Measurements from ENCODE around the gene ALPL. TPM values are rescaled to one million over a fixed set of nuclear protein-coding genes. Genes with fewer than 3 reads are reported as not detected.

The ALPL gene
- total and polyA plus RNA-seq, 10 of the 15 experiments (the other 5 are each of a cell fraction or from before 2014, with no cell fraction given), result 0.07 to 0.59 (median 0.31) TPM; not detected in 2

GRCh38 chr1:21604208-21604957, 95.2 kb downstream of the ALPL start (continued):
- TF ChIP-seq, protein P1, sequence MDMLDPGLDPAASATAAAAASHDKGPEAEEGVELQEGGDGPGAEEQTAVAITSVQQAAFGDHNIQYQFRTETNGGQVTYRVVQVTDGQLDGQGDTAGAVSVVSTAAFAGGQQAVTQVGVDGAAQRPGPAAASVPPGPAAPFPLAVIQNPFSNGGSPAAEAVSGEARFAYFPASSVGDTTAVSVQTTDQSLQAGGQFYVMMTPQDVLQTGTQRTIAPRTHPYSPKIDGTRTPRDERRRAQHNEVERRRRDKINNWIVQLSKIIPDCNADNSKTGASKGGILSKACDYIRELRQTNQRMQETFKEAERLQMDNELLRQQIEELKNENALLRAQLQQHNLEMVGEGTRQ (IDR thresholded peaks at IDR 0.05; ENCODE audit: borderline replicate concordance, low read depth, low read length), result peak; percentile 13; the same call in 1 of the 2 replicates
- TF ChIP-seq, protein P2, sequence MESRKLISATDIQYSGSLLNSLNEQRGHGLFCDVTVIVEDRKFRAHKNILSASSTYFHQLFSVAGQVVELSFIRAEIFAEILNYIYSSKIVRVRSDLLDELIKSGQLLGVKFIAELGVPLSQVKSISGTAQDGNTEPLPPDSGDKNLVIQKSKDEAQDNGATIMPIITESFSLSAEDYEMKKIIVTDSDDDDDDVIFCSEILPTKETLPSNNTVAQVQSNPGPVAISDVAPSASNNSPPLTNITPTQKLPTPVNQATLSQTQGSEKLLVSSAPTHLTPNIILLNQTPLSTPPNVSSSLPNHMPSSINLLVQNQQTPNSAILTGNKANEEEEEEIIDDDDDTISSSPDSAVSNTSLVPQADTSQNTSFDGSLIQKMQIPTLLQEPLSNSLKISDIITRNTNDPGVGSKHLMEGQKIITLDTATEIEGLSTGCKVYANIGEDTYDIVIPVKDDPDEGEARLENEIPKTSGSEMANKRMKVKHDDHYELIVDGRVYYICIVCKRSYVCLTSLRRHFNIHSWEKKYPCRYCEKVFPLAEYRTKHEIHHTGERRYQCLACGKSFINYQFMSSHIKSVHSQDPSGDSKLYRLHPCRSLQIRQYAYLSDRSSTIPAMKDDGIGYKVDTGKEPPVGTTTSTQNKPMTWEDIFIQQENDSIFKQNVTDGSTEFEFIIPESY (IDR thresholded peaks at IDR 0.05), result no peak
- no peak for TF ChIP-seq ZBTB11 (CRISPR knock-in tag; IDR thresholded peaks at IDR 0.05)
- TF ChIP-seq GABPA (IDR thresholded peaks at IDR 0.05; ENCODE audit: low read depth), result no peak
- no peak for TF ChIP-seq NRF1 (conservative IDR thresholded peaks at IDR 0.05; ENCODE audit: low read depth, low read length)
- TF ChIP-seq TBL1XR1 (IDR thresholded peaks at IDR 0.05; ENCODE audit: low read depth, low read length), result no peak
- TF ChIP-seq, protein P3, sequence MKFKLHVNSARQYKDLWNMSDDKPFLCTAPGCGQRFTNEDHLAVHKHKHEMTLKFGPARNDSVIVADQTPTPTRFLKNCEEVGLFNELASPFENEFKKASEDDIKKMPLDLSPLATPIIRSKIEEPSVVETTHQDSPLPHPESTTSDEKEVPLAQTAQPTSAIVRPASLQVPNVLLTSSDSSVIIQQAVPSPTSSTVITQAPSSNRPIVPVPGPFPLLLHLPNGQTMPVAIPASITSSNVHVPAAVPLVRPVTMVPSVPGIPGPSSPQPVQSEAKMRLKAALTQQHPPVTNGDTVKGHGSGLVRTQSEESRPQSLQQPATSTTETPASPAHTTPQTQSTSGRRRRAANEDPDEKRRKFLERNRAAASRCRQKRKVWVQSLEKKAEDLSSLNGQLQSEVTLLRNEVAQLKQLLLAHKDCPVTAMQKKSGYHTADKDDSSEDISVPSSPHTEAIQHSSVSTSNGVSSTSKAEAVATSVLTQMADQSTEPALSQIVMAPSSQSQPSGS (IDR thresholded peaks at IDR 0.05; ENCODE audit: low read length), result no peak
- TF ChIP-seq, protein P4, sequence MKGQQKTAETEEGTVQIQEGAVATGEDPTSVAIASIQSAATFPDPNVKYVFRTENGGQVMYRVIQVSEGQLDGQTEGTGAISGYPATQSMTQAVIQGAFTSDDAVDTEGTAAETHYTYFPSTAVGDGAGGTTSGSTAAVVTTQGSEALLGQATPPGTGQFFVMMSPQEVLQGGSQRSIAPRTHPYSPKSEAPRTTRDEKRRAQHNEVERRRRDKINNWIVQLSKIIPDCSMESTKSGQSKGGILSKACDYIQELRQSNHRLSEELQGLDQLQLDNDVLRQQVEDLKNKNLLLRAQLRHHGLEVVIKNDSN (IDR thresholded peaks at IDR 0.05; ENCODE audit: borderline replicate concordance, extremely low read length, insufficient read depth, low read depth, low read length), result peak; percentile 66
- no peak for TF ChIP-seq SRF (IDR thresholded peaks at IDR 0.05; ENCODE audit: low read depth in 2 of 2, low read length in 2 of 2)
- TF ChIP-seq CHD1 (IDR thresholded peaks at IDR 0.05; ENCODE audit: low read depth, low read length), result no peak
- no peak for TF ChIP-seq JUNB (IDR thresholded peaks at IDR 0.05)
- no peak for TF ChIP-seq MYC (IDR thresholded peaks at IDR 0.05; ENCODE audit: insufficient read depth, insufficient read length, insufficient replicate concordance, low read length, severe bottlenecking)
- no peak for TF ChIP-seq RAD21 (IDR thresholded peaks at IDR 0.05; ENCODE audit: insufficient read depth, low read depth, low read length)
- no peak for TF ChIP-seq ASH2L (IDR thresholded peaks at IDR 0.05; ENCODE audit: borderline replicate concordance, low read depth)
- 0 out of 4 replicates have a peak, but pooled peaks of 1 of the 2 experiments have one; percentile 9 for TF ChIP-seq BHLHE40 (IDR thresholded peaks at IDR 0.05; ENCODE audit: borderline replicate concordance in 1 of 2, low read depth in 2 of 2, low read length in 1 of 2)
- TF ChIP-seq SMC3 (IDR thresholded peaks at IDR 0.05; ENCODE audit: borderline replicate concordance, low read length), result no peak

Measured in GM12878 (cell line).